GM21528 (cell line): Measurements from ENCODE around the gene C14orf93.
"Not testable (repeated sequence)": the region's sequence is repeated elsewhere in the genome, so short reads cannot be mapped to it uniquely, and the experiment has no call there.

Experiments used
- ATAC-seq: cut with Tn5 transposase; IDR thresholded peaks from one replicate; pipeline ENCODE4 v1.9.1; 2021; ENCODE audit warnings: mild to moderate bottlenecking, moderate library complexity; ENCODE audit not compliant: unreplicated experiment, low FRiP score

C14orf93 gene

DNA sequence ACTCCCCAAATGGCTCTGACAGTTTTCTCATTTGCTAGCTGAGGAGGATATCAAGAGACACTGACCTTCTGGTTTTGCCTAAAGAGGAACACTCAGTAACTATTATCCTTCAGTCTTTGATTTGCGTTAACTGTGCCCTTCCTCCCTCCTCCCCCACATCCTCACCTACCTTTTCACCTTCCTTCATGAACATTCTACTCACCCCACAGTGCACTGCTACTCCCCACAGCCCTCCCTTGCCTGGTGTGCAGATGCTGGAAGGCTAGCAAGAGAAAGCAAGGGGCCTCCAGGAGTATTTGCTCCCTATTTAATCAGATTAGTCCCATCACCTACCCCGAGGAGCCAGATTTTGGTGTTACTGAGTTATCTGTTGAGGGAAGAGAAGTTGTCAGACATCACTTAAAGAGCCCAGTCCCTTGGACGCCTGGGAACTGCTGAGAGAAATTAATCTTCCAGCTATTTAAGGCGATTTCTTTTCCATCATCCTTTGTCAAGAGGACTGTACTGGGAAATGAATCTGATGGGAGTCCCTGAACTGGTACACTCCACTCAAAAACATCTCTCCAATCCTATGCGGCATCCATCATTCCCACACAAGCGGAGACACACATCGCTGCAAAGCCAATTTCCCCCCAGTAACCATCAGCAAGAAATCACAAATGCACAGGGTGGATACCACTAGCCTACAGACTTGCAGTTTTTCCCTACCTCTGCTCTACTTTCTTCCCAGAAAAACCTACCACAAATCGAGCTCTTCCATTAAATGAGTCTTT, 13.3 kb upstream of the C14orf93 start:
- no peak for ATAC-seq

DNA sequence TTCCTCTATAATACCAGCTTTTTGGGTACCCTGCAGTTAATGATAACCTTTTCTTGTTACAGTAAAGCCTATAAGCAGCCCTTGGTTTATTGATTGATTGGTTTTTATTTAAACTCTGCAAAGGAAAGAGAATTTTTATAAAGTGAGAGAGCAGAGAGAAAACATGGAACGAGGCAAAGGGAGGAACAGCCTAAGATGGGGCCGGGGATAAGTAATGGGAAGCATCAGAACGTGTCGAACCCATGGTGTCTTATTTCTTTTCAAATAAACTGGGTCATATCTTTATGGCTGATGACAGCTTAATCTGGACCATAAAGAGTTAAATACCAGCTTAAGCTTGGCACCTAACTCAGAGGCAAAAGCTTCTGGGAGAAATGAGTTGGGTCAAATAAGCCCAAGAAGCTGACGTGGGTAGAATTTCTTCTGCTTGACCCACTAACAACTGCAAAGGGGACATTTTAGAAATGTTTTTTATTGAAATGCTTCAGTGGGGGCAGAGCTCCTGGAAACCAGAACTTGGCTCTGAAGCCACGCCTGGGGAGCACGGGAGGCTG, 12.0 kb upstream of the C14orf93 start:
- ATAC-seq: no peak

DNA sequence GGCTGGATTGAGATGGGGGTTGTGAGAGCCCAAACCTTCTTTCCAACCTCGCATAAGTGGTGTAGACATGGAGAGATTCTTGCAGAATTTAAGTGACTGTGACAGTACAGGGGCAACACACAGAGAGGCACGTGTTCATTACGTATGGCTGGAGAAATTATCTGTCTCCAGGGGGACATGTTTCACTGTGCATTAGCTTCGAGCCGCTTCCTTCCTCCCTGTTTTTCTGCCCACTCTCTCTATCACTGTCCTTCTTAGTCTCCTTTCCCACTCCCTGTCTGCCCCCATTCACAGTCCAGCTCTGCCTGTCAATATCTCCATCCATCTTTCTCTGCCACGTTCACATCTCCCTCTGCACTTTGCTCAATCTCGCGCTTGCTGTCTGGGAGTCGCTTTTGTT, 11.5 kb upstream of the C14orf93 start:
- no peak for ATAC-seq

DNA sequence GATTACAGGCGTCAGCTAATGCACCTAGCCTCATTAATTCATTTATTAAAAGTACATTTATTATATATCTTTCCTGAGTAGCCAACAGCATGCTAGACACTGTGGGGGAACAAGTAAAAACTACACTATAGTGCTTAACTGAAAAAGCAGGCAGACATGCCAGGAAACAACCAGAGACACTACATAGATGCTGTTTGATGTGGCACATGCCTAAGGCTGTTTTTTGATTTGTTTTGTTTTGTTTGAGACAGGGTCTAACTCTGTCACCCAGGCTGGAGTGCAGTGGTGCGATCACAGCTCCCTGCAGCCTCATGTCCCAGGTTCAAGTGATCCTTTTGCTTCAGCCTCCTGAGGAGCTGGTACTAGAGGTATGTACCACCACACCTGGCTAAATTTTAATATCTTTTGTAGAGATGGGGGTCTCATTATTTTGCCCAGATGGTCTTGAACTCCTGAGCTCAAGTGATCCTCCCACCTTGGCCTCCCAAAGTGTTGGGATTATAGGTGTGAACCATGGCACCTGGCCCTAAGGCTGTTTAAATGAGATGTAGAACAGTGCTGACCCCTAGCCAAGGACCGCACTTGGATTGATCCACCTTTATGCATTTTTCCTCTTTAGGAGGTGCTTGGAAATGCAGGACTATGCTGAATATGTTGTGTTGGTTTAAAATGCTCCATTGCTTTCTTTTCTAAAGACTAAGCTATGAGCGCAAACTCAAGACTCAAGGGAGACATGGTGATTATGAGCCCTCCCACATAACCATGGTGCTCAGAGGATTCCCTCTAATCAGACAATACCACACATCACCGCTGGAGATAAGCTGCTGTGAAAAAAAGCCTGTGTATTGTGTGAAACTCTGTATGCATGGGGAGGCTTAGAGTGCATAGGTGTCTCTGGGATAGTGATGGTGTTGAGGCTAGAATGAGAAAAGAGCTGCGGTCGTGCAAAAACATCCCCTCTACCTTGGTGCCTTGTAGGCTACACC, 10.5 kb upstream of the C14orf93 start:
- ATAC-seq: no peak

DNA sequence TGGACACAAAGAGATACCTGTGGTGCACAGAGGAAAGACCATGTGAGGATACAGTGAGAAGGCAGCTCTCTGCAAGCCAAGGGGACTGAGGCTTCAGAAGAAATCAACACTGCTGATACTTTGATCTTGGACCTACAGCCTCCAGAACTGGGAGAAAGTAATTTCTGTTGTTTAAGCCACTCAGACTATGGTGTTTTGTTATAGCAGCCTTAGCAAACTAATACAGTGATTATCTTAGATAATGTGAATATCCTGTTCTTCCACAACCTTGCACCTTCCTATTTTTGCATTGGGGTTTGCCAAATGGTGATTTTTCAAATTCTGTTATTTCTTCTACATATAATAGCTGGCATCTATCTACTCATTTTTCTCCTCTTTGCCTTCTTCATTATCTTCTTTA, 8.2 kb upstream of the C14orf93 start:
- ATAC-seq: no peak

DNA sequence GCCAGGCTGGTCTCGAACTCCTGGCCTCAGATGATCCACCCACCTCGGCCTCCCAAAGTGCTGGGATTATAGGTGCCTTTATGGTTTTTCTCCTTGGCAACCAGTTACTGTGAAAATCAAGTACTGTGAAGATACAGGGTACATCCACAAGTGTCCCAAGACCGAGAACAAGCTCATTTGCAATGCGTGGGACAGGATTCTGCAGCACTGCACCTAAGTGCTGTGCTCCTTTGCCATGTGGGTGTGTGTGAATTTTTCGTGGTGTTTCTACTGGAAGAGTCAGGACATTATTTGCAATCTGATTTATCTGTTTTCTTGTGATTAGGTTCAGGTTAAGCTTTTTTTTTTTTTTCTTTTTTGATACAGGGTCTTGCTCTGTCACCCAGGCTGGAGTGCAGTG, 7.1 kb upstream of the C14orf93 start:
- ATAC-seq: no peak

DNA sequence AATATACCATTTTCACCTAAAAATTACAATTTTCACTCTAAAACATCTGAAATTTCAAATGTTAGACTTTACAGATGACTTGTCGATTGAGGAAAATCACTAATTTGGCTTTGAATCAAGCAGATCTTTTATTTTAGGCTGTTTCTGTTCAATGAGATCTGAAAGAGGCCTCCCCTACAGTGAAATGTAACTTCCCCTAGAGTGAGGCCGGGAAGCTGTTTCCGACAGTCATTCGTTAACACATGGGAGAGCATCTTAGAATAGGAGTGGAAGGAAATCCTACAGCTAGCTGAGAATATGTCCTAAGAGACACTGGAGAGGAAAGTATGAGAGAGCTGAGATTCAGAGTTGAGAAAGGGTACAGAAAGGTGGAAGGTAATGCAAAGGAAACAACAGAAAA, 5.7 kb upstream of the C14orf93 start:
- no peak for ATAC-seq

DNA sequence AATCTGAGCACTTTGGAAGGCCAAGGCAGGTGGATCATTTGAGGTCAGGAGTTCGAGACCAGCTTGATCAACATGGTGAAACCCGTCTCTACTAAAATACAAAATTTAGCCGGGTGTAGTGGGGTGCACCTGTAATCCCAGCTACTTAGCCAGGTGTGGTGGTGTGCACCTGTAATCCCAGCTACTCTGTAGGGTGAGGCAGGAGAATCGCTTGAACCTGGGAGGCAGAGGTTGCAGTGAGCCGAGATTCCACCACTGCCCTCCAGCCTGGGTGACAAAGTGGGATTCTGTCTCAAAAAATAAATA, 3.8 kb upstream of the C14orf93 start:
- ATAC-seq: not testable (repeated sequence)

DNA sequence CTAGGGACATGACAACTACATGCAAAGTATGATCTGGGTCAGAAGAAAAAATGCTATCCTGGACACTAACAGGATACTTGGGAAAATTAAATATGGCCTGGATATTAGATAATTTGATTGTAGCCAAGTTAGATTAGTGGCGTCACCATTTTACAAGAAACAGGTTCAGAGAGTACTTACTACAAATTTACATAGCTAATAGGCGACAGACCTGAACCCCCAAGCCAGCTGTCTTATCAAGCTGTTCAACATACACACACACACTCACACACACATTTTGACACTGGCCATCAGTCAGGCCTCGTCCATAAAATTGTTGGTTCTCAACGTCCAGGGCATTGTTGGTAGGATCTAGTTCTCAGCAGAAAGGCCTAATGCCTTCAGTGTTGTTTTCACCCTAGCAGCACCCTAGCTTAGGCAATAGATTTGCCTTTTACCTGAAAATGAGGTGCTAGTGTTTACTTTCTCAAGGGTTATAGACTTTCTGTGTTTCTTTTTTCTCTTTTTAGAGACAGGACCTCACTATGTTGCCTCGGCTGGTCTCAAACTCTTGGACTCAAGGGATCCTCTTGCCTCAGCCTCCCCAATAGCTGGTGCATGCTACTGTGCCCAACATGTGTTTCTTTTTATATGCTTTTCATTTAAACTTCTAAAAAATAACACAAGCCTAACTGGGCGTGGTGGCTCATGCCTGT, 3.3 kb upstream of the C14orf93 start:
- ATAC-seq: no peak

DNA sequence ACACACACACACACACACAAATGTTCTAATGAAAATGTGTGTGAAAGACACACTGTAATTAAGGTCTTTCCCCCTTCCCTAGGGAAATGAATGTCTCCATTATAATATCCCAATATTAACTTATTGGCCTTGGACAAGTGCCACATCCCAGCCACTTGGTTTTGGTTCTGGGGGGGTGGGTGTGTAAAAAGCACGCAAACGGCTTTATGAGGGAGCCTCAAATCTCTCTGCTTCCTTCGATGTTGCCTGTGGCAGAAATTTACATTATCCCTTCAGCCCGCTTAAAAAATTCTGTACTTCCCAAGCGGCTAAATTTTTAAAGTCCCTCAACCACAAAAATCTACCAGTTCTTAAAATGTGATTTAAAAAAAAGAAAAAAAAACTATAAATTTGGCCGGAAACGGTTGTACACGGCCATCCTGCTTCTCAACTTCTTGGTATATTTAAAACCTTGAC, 432 bp downstream of the C14orf93 start:
- ATAC-seq: no peak

DNA sequence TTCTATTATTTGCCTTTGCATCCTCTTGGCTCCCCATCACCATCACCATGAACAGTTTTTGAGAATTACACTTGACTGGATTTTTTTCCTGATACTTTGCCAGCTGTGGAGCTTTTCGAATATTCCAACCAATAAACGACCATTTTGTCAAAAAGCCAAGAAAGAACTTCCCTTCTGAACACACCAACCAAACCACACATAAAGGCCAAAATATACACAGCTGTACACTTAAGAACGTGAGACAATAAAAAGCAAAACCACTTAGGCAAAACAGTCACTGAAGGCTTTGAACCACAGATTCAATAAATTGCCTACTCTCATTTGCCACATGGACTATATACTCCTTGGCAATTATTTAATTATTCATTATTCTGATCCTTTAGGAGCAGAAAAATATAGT, 1.1 kb downstream of the C14orf93 start:
- no peak for ATAC-seq

DNA sequence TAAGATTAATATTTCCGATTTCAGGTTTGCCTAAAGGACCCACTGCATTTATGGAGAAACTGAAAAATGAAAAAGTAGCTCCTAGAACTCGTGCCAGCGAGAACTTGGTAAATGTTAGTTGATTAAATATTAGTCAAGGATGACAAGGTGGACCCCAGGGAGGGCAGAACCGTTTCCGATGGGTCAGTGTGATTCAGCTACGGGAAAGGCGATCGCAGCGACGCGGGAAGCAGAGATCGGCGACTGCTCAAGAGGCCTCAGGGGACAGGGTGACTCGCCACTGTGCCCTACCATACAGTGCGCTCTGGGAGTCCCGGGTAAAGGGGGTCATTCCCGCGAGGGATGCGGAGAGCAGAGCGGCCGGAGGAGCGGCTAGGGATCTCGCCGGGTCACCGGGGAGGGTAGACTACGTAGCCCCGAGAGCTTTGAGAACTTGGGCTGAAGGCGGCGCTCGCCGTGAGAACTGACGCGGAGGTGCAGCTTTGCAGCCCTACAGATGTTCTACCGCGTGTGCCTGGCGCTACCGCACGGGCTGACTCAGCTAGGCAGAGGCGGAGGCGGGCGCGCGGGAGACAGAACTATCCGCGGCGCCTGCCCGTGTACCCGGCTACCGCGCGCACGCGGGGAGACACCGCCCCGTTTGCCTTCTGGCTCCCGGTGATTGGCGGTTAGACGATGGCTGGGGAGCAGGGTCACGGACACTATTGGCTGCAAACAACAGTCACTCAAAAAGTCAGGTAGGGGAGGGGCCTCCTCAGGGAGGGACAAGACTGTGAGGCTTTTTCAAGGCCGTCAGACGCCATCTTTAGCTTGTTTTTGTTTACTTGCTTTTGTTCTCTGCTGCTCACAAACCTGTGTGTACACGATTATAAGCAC, 3.2 kb downstream of the C14orf93 start:
- ATAC-seq: peak; percentile 91

DNA sequence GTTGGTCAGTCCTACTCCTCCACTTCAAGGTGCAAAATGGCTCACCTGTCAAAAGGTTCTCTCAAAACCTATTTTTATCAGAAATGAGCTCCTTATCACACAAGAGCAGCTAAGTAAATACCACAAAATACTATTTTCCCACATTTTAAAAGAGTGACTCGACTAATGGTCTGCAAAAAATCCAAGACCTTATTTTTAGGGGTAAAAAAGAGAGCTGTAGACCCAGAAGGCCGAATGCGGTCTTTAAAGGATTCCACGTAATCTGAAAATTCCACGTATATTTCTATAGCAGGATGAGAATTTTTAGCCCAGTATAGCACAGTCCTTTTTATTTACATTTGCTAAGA, 3.8 kb downstream of the C14orf93 start:
- ATAC-seq: no peak

DNA sequence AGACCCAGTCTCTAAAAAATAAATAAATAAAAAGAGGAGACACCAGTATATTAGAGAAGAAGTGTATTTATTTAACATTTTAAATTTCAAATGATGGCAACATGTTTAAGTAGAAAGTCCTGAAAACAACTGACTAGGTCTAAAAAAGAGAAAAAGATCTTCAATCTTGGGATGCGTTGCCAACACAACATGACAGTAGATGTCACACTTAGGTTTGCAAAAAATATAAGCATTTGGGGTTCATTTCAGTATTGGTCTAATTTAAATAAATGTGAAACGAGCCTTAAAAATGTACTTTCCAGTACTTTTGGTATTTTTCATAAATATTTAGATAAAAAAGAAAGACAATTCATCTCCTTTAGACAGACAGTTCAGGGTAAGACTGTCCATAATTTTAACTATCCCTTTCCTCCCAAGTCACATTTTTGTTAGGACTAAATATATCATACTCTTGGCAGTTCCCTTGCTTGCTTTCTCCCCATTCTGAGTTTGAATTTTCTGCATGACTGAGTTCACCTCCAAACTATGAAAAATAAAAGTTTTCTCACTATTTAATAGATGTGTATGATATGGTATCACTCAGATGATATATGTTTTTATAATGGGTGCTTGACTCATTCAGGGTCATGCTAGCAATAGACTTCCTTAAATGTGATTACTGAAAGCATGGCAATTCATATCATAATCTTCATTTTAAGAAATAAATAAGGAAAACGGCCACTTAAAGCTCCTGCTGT, 4.3 kb downstream of the C14orf93 start:
- no peak for ATAC-seq

DNA sequence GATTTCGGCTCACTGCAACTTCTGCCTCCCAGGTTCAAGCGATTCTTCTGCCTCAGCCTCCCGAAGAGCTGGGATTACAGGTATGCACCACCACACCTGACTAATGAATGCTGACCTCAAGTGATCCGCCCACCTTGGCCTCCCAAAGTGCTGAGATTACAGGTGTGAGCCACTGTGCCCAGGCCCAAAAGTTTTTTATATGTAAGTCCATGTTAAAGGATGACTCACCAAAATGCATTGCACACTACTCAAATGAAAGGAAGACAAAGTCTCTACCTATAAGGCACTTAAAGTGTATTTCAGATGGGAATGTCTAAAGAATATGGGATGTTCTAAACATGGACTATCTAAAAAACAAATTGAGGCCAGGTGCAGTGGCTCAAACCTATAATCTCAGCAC, 5.7 kb downstream of the C14orf93 start:
- ATAC-seq: not testable (repeated sequence)

DNA sequence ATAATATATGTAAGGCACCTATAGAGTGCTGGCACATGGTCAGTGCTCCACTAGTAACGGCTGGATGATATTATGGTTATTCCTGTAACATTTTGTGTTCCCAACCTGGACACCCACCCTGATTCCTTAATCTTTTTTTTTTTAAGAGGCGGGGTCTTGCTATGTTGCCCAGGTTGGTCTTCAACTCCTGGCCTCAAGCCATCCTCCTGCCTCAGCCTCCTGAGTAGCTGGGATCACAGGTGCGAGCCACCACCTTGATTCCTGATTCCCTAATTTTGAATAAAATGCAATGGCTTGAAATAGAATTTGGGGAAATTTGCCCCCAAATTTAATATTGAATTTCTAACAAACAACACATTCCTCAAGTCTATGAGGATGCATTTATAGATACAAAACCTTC, 7.4 kb downstream of the C14orf93 start:
- ATAC-seq: no peak

DNA sequence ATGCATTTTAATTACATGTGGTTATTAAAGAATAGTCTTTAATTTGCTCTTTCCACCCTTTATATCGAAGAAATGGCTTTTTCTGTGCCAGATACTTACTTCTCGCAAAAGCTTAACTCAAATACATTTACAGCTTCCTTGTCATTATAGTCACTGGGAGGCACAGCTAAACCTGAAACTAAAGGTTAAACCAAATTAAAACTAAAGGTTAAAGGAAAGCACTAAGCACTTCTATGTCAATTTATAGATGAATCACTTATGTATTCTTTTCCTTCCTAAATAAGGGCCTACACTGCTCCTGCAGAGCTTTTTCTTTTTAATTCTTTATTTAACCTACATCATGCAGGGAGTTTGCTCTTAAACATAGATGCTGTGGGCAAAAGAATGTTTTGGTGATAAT, 9.1 kb downstream of the C14orf93 start:
- ATAC-seq: no peak

DNA sequence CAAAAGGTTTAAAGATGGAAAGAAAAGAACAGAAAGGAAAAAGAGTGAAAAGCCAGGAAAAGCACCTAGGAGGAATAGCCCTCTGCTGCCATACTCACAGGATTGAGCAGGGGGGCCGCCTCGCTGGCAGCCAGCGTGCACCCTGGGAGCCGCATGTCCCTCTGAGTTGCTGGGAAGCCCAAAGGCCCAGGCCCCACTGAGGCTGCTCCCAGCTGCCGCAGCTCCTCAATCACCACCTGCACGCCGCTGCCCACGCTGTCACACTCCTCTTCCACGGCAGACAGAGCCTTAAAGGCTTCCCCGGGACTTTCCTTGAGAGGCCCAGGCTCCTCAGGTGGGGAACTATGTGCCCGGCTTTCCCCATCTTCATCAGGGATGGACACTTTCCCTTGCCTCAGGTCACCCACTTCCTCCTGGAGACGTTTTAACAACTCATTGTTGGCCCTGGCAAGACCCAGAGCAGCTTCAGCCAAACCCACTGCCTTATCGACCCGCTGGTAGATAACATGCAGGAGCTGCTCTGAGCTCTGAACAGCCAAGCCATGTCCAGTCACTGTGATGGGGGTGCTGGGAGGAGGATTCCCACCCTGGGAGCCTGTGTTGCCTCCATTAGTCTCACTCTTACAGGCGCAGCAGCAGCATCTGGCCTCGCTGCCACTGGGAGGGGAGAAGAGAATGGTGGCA, 11.5 kb downstream of the C14orf93 start:
- no peak for ATAC-seq
